HG02852 (cell line): ENCODE results near the gene STAT6.

Source experiments
- ATAC-seq: cut with Tn5 transposase; IDR thresholded peaks from one replicate; pipeline ENCODE4 v1.9.1; 2021; ENCODE audit warnings: mild to moderate bottlenecking, moderate library complexity; ENCODE audit not compliant: unreplicated experiment

The STAT6 gene

DNA sequence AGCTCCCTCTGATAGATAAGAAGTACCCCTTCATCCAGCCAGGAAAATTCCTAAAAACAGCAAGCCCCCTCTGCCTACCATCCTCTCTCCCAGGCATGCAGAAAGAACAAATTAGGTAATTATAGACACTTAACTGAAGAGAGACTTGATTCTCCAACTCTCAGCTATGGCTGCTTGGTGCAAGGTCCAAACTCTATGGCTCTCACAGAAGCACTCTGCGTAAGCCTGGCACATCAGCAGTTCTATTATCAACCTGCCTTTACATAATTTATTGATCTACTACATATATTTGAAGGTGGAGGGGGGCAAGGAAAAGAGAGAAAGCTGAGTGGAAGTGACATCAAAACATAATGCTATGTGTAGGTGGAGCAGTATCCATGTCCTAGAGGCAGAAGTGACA, 60.2 kb downstream of the STAT6 start:
- no peak for ATAC-seq

DNA sequence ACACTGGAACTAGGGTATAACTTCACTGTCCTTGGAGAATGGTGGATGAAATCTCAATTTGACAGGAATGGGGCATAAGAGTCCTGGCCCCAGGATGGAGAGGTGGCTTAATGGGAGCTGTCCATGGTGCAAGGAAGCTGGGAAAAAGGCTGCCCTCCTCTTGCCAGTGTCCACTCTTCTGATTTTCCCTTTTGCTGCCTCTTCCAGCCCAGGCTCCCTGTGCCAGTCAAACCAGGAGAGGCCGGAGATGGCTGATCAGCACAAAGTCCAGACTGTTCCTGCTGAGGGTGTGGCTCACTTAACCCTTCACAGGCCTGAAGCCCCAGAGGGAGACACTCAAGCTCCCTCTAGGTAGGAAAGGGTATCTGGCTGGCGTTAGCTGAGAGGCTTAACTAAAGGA, 61.3 kb downstream of the STAT6 start, which contains the start of gene MYO1A:
Gene MYO1A (minus strand): TSS at position 240 of the 400 bp plus-strand sequence. CDS start 1,806 bp downstream, outside the sequence.
- no peak for ATAC-seq

DNA sequence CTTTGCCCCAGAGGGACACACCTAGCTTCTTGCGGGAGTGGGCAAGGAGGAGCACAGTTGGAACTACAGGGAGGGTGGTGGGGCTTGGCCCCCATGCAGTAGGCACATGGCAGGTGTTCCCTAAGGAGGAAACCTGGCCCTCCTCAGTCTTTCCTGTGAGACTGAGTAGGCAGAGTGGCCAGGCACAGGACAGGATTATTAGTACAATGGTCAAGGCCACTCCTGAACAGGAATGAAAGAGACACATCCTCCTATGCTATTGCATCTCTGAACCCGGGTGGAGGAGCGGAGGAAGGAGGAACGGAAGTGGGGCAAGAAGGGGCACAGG, 62.1 kb downstream of the STAT6 start:
- no peak for ATAC-seq

DNA sequence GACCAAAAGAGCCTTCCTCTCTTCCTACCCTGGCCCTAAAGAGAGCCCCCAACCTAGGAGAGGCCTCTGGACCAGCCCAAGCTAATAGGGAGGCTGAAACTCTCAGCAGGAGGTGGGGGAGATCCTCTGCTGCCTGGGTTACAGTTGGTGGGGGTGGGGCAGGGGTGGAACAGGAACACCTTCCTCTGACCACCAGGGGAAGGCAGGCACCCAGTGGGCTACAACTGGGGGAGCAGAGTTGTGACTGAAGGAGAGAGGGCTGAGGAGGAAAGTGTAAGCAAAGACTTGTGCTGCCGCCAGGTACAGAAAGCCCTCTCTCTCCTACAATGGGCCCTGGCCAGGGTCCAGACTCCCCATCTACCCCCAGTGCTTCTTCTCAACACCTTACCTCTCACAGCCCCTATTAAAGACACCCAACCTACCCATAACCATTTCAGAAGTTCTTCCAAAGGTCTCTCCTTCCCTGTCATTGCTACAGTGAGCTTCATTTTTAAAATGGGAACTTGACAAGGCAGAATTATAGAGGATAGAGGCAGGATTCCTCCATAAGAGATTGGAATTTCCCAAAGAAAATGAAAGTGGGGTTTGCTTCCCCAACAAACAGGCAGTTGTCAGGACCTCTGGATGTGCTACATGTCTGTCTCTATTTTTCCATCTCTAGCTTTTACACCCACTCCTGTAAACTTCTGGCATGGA, 62.6 kb downstream of the STAT6 start:
- no peak for ATAC-seq

DNA sequence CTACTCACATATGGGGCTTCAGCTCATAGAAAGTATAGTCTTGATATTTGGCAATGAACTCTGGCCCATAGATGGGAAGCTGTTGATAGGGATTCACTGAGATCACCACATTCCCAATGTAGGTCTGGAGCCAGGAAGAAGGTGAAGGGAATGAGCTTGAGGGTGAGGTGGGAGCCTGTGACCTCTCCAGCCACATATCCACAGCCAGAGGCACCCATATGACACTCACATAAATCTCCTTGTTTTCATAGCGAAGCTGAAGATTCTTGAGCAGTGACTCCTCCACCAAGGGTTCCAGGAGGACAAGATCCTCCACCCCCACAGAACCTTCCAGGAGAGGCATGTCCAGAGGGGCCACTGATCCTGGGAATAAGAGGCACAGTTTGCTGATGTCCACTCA, 63.2 kb downstream of the STAT6 start:
- ATAC-seq = no peak

DNA sequence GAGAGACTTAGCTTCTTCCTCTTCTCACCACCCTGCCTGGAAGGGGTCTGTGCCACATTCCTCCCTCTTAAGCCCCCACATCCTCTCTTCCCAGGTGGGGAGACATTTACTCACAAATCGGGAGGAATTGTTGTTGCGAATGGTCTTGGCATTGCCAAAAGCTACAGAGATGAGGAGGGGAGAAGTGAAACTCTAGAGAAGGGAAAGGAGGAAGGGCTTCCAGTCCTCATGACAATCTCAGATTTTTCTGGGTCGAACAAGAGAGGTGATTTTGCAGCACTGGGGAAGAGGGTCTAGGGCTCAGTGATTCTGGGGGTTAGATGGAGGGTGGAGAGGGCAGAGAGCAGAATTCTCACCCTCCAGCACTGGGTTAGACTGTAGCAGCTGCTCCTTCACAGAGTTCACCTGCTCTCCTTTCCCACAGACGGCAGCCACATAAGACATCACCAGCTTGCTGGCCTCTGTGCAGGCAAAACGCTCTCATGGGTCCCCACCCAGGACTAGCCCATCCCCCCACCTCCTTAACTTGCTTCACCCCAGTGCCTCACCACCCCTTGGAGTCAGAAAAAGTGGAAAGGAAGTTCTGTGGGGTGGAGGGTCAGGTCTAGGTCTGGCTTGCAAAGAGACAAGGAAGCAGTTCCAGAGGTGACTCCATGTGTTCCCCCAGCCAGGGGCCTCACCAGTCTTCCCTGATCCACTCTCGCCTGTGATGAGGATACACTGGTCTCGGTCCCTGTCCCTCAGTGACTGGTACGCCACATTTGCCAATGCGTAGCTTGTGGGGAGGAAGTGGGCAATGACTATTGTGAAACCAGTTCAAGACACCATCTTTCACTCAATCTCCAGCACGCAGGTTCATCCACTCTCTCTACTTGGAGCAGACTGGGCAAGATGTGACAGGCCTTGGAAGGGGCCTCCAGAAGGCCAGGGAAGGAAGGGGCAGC, 63.9 kb downstream of the STAT6 start:
- ATAC-seq = no peak

DNA sequence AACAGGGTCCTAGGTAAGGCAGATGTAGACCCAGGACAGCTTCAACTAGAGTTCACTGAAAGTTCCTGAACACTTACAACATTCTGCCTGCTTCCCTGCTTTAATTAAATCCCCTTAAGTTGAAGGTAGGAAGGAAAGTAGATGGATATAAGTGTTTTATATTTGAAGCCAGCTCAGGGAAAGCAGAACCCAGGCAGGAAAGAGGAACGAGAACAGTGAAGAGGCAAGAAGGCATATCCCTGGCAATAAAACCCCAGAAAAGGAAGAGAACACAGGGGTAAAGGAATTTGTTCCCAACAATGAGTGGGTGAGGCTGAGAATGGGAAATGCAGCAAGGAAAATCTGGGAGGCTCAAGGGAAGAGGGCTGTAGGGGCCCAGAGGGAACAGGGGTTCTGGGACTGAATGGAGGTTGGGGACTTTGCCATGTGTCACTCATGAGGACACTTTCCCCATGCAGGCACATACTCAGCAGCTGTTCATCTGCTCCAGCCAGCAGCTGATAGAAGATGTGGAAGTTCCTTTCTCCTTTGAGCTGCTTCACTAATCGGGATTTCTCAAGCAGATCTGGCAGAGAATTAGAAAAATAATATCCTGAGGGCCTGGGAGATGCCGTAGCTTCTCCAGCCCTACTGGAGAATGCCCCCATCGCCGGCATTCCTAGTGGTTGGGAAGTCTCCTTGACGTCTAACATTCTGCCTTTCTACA, 64.9 kb downstream of the STAT6 start:
- no peak for ATAC-seq
